Mammary epithelial cell (primary cell): ENCODE measurements around the gene LHPP.

Source experiments
- EZH2 ChIP-seq: IDR thresholded peaks from 2 replicates; pipeline ENCODE4 v1.6.1; 2012; ENCODE audit warnings: low read length, inconsistent platforms, borderline replicate concordance
- TF ChIP-seq, protein P1 (sequence below), 2 donors: IDR thresholded peaks in 1 of 2; conservative IDR thresholded peaks in 1 of 2; 2 replicates each; pipeline ENCODE4 v1.5.1; 2011 to 2012; ENCODE audit warnings: inconsistent platforms in 2 of 2, low read length in 2 of 2, mild to moderate bottlenecking in 2 of 2, control low read depth in 1 of 2, low read depth in 1 of 2; ENCODE audit not compliant: insufficient read depth in 1 of 2; ENCODE audit errors: extremely low read depth in 1 of 2

GRCh38 chr10:124660404-124661125 is 198.9 kb downstream of the LHPP start:
- TF ChIP-seq, protein P1, sequence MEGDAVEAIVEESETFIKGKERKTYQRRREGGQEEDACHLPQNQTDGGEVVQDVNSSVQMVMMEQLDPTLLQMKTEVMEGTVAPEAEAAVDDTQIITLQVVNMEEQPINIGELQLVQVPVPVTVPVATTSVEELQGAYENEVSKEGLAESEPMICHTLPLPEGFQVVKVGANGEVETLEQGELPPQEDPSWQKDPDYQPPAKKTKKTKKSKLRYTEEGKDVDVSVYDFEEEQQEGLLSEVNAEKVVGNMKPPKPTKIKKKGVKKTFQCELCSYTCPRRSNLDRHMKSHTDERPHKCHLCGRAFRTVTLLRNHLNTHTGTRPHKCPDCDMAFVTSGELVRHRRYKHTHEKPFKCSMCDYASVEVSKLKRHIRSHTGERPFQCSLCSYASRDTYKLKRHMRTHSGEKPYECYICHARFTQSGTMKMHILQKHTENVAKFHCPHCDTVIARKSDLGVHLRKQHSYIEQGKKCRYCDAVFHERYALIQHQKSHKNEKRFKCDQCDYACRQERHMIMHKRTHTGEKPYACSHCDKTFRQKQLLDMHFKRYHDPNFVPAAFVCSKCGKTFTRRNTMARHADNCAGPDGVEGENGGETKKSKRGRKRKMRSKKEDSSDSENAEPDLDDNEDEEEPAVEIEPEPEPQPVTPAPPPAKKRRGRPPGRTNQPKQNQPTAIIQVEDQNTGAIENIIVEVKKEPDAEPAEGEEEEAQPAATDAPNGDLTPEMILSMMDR (conservative IDR thresholded peaks at IDR 0.05 in 1 of 2, IDR thresholded peaks at IDR 0.05 in 1 of 2; ENCODE audit: extremely low read depth in 1 of 2, insufficient read depth in 1 of 2, low read depth in 1 of 2, low read length in 2 of 2): no peak
- TF ChIP-seq EZH2: no peak
